Muscle of leg (tissue), 11 donors: ENCODE measurements around the gene MCL1. TPM values are rescaled to one million over a fixed set of nuclear protein-coding genes. Genes with fewer than 3 reads are reported as not detected.
"Not testable (repeated sequence)": the region's sequence is repeated elsewhere in the genome, so short reads cannot be mapped to it uniquely, and the experiment has no call there.

Experiments used
- DNase-seq: peaks from one replicate; pipeline ENCODE4 v3.0.0; 2013
- H3K27ac ChIP-seq: one replicate; pipeline ENCODE4 v1.5.1; 2013; ENCODE audit warnings: mild to moderate bottlenecking, low read length, control low read depth
- H3K27me3 ChIP-seq: one replicate; pipeline ENCODE4 v1.6.1; 2013; ENCODE audit warnings: low read length; ENCODE audit not compliant: control insufficient read depth, insufficient read depth
- H3K36me3 ChIP-seq: one replicate; pipeline ENCODE4 v1.6.1; 2013; ENCODE audit warnings: low read length; ENCODE audit not compliant: control insufficient read depth, insufficient read depth
- H3K4me1 ChIP-seq: one replicate; pipeline ENCODE4 v1.6.1; 2013; ENCODE audit warnings: low read length; ENCODE audit not compliant: control insufficient read depth, insufficient read depth
- H3K4me3 ChIP-seq: one replicate; pipeline ENCODE4 v1.5.1; 2013; ENCODE audit warnings: low read length, control low read depth
- H3K9me3 ChIP-seq: replicated peaks from 2 replicates; pipeline ENCODE4 v1.6.1; 2013; ENCODE audit warnings: low read depth, low read length; ENCODE audit not compliant: control insufficient read depth
- WGBS: methylation state at CpG from one replicate; pipeline ENCODE4 v1.1.5; 2013; ENCODE audit warnings: missing lambda C conversion rate; ENCODE audit not compliant: insufficient coverage; 5-methylcytosine and 5-hydroxymethylcytosine counted together
- polyA plus RNA-seq, 8 donors: library from polyadenylated mRNA; unstranded; fragments of 120-200 nt; gene quantifications; one replicate each; pipeline versions ENCODE4 v1.2.1 to v1.2.3, GENCODE V29; 2013; ENCODE audit warnings: inconsistent platforms in 1 of 8, low replicate concordance in 1 of 8; ENCODE audit not compliant: insufficient read length in 8 of 8, insufficient read depth in 1 of 8
- total RNA-seq: library from RNA; stranded (reverse); fragments of 120-200 nt; gene quantifications from one replicate; pipeline ENCODE4 v1.2.4, GENCODE V29; 2013

Gene MCL1
- total and polyA plus RNA-seq, 9 donors: 113 to 182 (median 132) TPM

DNA sequence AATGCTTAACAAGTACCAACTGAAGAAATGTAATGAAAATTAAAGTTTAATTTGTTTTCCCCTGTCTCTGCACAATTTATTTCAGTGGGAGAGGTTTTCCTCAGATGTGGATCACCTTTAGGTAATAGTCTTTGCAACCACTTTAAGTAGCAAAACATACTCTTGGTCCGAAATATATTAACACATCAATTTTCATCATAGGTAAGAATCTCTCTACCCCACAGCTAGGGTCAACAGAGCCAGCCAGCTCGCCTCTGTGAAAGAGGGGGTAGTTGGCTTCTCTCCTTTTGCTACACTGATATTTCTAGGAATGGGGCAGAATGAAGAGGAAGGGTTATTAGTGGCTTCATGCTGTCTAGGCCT, 24.8 kb upstream of the MCL1 start:
- WGBS: no CpG with 5 or more reads among the region's 2 CpGs

DNA sequence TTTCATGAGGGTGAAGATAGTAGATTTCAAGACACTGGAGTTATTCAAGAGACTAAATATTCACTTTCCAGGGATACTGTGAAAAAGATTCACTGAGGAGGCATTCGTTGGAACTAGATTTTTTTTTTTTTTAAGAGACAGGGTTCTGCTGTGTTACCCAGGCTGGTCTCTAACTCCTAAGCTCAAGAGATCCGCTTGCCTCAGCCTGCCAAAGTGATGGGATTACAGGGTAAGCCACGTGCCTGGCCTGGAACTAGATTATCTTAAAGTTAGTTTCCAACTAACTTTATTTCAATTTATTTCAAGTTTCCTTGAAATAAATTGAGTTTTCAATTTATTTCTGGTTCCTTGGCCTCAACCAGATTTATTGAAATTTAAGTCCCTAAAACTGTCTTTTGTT, 24.3 kb upstream of the MCL1 start:
- Histone ChIP-seq H3K27ac (no peak overlapping the region), H3K27me3 (no peaks in the 10 kb centered on the region), H3K9me3 (no peaks in the 10 kb centered on the region), H3K36me3 (peaks cover 2% of the 10 kb centered on the region), H3K4me1 (peaks cover 2% of the 10 kb centered on the region), H3K4me3 (no peak overlapping the region)
- no CpG with 5 or more reads among the region's 3 CpGs for WGBS
- no peak for DNase-seq

More for the DNA sequence above, 24.8 kb upstream of the MCL1 start:
- peaks cover 2% of the 10 kb centered on the region for H3K36me3 ChIP-seq
- no peak overlapping the region for H3K4me3 ChIP-seq
- no peak for DNase-seq
- H3K27me3 ChIP-seq: no peaks in the 10 kb centered on the region
- H3K27ac ChIP-seq: peak overlapping the region; percentile 80
- peaks cover 2% of the 10 kb centered on the region for H3K4me1 ChIP-seq
- no peaks in the 10 kb centered on the region for H3K9me3 ChIP-seq

DNA sequence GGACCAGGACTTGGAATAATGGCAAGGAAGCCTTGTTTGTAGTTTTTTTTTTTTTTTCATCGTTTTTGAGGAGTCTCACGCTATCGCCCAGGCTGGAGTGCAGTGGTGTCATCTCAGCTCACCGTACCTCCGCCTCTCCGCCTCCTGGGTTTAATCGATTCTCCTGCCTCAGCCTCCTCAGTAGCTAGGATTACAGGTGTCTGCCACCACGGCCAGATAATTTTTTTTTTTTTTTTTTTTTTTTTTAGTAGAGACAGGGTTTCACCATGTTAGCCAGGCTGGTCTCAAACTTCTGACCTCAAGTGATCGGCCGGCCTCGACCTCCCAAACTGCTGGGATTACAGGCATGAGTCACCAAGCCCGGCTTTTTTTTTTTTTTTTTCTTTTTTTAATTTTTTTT, 23.0 kb upstream of the MCL1 start:
- H3K4me3 ChIP-seq, H3K27ac ChIP-seq, H3K27me3 ChIP-seq, H3K4me1 ChIP-seq, DNase-seq, H3K36me3 ChIP-seq, H3K9me3 ChIP-seq: not testable (repeated sequence)
- no CpG with 5 or more reads among the region's 12 CpGs for WGBS

DNA sequence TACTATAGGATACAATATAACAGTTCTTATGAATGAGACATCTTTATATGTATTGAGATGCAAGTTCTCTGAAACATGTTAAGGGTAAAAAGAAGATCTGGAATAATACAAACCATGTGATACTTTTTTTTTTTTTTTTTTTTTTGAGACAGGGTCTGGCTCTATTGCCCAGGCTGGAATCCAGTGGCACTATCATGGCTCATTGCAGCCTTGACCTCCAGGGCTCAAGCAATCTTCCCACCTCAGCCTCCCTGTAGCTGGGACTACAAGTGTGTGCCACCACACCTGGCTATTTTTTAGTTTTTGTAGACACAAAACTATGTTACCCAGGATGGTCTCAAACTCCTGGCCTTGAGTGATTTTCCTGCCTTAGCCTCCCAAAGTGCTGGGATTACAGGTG, 22.1 kb upstream of the MCL1 start:
- Histone ChIP-seq H3K9me3 (no peaks in the 10 kb centered on the region), H3K4me1 (peaks cover 2% of the 10 kb centered on the region), H3K27me3 (no peaks in the 10 kb centered on the region), H3K4me3 (no peak overlapping the region), H3K36me3 (peaks cover 2% of the 10 kb centered on the region), H3K27ac (no peak overlapping the region)
- no peak for DNase-seq

DNA sequence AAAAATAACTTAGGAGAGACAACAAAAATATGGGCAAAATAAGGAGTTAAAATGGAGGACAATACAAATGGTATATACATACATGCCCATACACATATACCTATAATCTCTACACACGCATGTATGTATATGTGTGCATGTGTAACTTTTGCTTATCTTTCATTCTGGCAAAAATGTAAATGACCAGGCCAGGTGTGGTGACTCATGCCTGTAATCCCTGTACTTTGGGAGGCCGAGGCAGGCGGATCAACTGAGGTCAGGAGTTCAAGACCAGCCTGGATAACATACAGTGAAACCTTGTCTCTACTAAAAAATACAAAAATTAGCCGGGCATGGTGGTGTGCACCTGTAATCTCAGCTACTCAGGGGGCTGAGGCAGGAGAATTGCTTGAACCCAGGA, 18.9 kb upstream of the MCL1 start:
- no CpG with 5 or more reads among the region's 4 CpGs for WGBS
- not testable (repeated sequence) for DNase-seq, H3K4me1 ChIP-seq, H3K36me3 ChIP-seq, H3K4me3 ChIP-seq, H3K27ac ChIP-seq, H3K27me3 ChIP-seq, H3K9me3 ChIP-seq

DNA sequence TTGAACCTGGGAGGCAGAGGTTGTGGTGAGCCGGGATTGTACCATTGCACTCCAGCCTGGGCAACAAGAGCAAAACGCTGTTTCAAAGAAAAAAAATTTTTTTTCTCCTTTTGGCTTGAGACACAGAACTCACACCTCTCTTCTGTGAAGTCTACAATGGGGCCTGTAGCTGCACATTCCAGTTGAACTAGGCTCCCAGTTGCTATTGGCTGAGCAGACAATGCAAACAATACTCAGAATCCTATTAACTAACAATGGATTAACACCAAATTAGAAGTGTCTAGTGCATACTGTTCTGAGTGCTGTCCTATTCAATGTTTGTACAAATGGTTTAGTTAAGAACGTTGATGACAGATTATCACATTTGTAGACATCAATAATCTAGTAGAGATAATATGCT, 17.6 kb upstream of the MCL1 start:
- Histone ChIP-seq H3K36me3 (no peaks in the 10 kb centered on the region), H3K4me3 (no peak overlapping the region), H3K27me3 (no peaks in the 10 kb centered on the region), H3K27ac (no peak overlapping the region), H3K4me1 (no peaks in the 10 kb centered on the region), H3K9me3 (no peaks in the 10 kb centered on the region)
- no peak for DNase-seq
- WGBS: 83% methylated on average over 1 of the region's 3 CpGs

DNA sequence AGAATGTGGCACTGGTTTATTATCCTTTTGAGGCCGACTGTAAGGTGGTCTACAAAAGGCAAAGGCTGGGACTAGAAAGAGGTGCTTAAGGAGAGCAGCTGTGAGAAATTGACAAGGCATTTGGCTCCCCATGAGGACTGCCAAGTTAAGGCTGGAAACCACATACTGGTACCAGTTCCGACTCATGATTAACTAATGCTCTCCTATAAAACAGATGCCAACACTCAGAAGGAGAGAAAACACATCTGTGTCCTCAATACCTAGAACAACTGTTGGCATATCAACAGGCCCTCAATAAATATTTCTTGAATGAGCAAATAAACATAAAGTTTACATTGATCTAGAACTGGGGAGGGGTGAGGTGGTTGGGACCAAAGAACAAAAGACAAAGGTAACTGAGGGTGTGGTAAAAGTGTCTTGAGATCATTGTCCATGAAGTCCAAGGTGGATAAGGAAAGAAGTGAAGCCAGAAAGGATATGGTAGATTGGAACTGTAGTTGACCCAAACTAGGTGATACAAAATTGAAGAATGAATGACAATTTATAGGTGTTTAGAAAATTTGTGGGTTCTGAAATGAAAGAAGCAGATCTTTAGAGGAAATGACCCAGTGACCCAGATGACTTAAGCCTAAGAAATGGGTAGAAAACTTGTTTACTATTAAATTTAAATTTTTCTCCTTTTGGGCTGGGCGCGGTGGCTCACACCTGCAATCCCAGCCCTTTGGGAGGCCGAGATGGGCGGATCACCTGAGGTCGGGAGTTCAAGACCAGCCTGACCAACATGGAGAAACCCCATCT, 16.9 kb upstream of the MCL1 start:
- H3K9me3 ChIP-seq: no peaks in the 10 kb centered on the region
- no peak overlapping the region for H3K27ac ChIP-seq
- no peak for DNase-seq
- no peaks in the 10 kb centered on the region for H3K36me3 ChIP-seq
- H3K27me3 ChIP-seq: no peaks in the 10 kb centered on the region
- no CpG with 5 or more reads among the region's 7 CpGs for WGBS
- H3K4me3 ChIP-seq: no peak overlapping the region
- no peaks in the 10 kb centered on the region for H3K4me1 ChIP-seq

DNA sequence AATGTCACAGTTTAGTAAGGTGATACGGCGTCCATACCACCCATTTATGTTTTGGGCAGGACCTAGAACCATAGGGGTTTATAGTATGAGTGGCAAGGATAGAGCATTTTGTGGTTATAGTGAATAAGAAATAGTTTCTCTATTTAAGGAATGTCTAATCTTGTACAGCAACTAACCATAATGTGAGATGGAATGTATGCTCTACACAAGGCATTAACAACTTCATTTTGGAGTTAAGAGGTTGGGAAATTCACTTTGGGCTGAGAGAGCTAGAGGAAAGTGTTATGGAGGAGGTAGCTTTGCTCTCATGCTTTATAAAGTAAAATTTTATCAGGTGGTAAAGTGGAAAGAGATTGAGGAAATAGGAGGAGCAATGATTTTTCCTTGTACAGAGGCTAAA, 3.0 kb upstream of the MCL1 start:
- Histone ChIP-seq H3K36me3 (peaks cover 9% of the 10 kb centered on the region), H3K4me1 (peaks cover 7% of the 10 kb centered on the region), H3K4me3 (no peak overlapping the region), H3K9me3 (no peaks in the 10 kb centered on the region), H3K27me3 (no peaks in the 10 kb centered on the region), H3K27ac (no peak overlapping the region)
- DNase-seq: no peak
- no CpG with 5 or more reads among the region's 2 CpGs for WGBS

DNA sequence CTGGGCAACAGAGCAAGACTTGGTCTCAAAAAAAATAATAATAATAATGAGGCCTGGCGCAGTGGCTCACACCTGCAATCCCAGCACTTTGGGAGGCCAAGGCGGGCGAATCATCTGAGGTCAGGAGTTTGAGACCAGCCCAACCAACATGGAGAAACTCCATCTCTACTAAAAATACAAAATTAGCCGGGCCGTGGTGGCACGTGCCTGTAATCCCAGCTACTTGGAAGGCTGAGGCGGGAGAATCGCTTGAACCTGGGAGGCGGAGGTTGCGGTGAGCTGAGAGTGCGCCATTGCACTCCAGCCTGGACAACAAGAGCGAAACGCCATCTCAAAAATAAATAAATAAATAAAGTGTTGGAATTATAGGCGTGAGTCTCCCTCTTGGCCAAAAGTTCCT, 2.6 kb upstream of the MCL1 start:
- peaks cover 13% of the 10 kb centered on the region for H3K36me3 ChIP-seq
- 93% methylated on average over 5 of the region's 14 CpGs for WGBS
- H3K9me3 ChIP-seq, H3K27ac ChIP-seq, H3K4me3 ChIP-seq, H3K27me3 ChIP-seq, DNase-seq, H3K4me1 ChIP-seq: not testable (repeated sequence)

DNA sequence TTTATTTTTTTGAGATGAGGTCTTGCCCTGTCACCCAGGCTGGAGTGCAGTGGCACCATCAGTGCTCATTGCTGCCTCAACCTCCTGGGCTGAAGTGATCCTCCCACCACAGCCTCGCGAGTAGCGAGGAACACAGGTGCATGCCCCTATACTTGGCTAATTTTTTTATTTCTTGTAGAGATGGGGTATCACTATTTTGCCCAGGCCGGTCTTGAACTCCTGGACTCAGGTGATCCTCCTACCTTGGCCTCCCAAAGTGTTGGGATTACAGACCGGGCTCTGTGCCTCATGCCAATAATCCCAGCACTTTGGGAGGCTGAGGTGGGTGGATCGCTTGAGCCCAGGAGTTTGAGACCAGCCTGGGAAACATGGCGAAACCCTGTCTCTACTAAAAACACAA, 2.0 kb upstream of the MCL1 start:
- DNase-seq, H3K9me3 ChIP-seq, H3K4me3 ChIP-seq, H3K27me3 ChIP-seq, H3K27ac ChIP-seq: not testable (repeated sequence)
- Histone ChIP-seq H3K36me3 (peaks cover 15% of the 10 kb centered on the region), H3K4me1 (peaks cover 11% of the 10 kb centered on the region)
- WGBS: 100% methylated on average over 3 of the region's 7 CpGs

DNA sequence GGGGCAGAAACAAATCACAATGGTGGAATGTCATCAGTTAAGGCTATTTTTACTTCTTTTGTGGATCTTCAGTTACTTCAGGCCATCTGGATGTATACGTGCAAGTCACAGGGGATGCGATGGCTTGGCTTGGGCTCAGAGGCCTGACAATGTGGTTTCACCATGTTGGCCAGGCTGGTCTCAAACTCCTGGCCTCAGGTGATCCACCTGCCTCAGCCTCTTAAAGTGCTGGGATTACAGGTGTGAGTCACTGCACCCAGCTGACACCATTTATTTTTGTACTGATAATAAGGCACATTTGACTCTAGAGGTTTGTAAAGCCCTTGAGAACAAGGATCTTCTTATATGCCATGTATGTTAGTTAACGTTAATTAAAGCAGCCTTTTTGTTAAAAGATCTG, 1.6 kb upstream of the MCL1 start:
- DNase-seq, H3K27ac ChIP-seq, H3K27me3 ChIP-seq, H3K9me3 ChIP-seq, H3K4me3 ChIP-seq: not testable (repeated sequence)
- H3K36me3 ChIP-seq: peaks cover 16% of the 10 kb centered on the region
- WGBS: 60% methylated on average over 2 of the region's 3 CpGs
- H3K4me1 ChIP-seq: peaks cover 11% of the 10 kb centered on the region
